HS-5 (cell line): ENCODE results near the gene CCDC116.
A peak's percentile ranks its signal among the peaks of the same experiment; 100 is the strongest.
"Not testable (repeated sequence)": the region's sequence is repeated elsewhere in the genome, so short reads cannot be mapped to it uniquely, and the experiment has no call there.

Source experiments
- DNase-seq: peaks from one replicate; pipeline ENCODE4 v3.0.0-alpha.2; 2012; ENCODE audit warnings: low read depth

Gene CCDC116

DNA sequence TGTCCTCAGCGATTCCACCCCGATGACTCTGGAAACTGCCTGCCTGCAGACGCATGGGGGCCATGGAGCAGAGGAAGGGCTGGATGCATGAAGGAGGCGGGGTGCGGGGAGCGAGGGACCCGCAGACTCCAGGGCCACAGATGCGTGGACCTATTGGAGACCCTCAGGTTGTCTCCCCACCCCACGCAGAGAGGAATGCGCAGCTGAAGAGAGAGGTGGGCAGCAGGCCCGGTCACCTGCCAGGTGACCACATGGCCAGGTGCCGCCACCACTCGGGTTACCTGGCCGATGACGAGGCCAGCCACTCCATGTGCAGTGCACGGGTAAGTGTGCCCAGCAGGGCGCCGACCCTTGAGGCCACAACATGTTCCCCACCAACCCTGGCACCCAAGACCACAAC lies 371 bp downstream of the CCDC116 start:
- DNase-seq = no peak

DNA sequence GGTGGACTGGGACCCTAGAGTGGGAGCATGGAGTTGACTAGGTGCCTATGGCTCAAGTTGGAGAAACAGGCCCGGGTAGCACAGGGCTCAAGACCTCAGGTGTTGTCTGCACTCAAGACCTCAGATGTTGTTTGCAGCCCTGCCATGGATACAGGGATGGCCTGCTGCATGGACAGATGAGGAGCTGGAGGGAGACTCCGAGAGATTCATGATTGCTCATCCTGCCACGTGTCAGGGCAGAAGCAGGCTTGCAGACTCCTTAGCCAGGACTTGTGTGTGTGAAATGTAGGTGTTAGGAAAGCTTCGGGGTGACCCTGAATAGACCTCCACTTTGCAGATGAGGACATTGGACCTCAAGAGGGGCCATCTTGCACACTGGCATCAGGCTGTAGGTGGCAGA lies 921 bp downstream of the CCDC116 start:
- DNase-seq = no peak

DNA sequence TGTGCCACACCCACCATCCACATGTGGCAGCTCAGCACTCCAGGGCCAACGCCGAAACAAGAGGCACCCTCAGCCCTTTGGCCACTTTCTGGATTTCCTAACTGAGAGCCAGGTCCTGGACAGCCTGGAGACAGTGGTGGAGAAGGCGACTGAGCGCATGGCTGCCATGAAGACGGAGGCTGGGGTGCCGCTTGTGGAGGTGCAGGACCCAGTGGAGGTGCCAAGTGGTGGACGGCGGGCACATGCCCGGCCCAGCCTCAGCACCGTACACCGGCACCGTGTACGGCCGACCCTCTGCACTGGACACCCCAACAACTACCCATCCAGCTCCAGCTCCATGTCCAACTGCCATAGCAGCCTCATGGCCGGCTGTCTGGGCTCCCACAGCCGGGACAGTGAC lies 1.5 kb downstream of the CCDC116 start:
- DNase-seq = no peak

DNA sequence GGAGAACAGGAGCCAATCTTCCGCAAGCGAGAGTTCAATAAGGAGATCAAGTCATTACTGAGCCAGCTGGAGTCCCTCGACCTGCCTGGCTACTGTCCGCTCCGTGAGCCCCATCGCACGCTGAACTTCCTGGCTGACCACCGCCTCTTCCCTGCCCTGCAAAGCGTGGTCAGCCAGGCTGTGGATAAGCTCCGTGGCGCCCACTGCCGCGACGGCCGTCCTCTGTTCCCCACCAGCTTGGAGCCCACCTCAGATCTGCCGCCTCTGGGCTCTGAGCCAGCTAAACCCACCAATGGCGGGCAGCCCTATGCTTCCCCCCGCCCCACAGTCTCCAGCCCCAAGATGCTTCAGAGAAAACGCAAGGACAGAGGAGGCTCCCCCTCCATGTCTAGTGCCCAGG lies 2.3 kb downstream of the CCDC116 start:
- DNase-seq = no peak

DNA sequence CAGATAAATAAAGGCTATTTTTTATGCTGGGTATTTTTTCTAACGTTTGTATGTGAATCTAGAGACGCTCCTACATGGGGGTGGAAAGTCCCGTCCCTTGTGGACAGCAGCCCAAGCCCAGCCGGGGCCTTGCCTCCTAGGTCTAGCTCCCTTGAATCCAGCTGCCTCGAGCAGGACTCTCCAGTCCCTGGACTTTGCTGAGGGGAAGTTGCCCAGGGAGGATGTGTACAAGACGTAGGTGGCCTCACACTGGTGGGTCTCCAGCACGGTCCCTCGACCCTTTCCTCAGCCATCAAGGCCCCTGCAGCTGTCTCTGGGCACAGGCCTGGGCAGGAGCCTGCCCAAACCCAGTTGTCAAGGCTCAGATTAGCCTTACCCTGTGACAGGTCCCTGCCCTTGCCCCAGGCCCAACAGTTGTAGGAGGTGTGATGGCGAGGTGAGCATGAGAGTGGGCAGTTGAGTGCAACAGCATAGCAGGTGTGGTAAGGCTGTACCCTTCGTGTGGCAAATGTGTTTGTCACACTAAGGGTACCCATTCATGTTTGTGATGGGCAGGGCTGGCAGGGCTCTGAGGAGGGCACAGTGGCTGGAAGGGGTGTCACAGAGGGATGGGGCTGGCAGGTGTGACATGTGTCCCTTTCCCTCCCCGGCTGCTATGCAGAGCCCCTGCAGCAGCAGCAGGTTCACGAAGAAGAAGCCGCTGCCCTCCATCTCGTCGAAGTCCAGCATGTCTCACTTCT lies 3.4 kb downstream of the CCDC116 start:
- no peak for DNase-seq

DNA sequence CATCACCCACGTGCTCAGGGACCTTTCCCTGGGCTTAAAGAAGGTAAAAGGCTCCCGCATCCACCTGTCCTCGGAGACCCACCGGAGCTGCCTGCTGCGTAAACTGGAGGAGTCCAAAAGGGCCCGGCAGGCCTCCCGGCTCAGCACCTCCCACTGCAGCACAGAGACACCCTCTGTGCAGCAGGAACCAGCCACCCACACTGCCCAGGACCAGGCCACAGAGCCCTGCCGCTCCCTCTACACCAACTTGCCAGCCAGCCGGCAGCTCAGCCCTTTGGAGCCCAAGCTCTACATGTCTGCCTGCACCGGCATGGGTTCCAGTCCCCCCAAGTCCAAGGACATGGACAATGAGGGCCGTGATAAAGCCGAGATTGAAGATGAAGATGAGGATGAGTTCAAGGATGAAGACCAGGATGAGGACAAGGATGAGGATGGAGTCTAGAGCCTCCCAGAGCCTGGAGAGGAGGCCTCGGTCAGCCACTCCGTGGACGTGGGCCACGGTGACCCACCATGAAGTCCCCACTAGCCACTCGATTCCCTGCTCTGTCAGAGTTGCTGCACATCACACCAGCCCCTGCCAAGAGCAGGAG lies 4.2 kb downstream of the CCDC116 start:
- no peak for DNase-seq

DNA sequence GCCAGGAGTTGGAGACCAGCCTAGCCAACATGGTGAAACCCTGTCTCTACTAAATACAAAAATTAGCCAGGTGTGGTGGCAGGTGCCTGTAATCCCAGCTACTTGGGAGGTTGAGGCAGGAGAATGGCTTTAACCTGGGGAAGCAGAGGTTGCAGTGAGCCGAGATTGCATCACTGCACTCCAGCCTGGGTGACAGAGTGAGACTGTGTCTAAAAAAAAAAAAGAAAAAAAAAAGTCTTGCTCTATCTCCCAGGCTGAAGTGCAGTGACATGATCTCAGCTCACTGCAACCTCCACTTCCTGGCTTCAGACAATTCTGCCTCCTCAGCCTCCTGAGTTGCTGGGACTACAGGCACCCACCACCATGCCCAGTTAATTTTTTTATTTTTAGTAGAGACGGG lies 4.9 kb downstream of the CCDC116 start:
- not testable (repeated sequence) for DNase-seq

DNA sequence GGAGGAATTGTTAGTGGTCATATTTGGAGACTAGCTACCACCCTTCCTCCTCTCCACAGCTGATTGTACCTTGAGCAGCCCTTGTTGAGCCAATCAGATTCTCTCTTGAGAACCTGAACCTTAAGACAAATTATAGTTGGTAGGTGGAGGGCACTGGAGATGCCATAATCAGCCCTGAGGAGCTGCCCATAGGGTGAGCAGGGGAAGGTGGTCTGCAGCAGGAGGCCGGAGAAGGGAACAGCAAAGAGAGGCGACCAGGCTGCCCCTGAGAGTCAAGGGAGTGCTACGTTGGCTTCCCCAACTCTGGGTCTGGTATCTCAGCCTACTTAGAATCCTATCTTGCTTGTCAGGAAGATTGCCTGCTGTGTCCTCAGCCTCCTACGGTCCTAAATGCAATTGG lies 6.8 kb downstream of the CCDC116 start:
- no peak for DNase-seq

DNA sequence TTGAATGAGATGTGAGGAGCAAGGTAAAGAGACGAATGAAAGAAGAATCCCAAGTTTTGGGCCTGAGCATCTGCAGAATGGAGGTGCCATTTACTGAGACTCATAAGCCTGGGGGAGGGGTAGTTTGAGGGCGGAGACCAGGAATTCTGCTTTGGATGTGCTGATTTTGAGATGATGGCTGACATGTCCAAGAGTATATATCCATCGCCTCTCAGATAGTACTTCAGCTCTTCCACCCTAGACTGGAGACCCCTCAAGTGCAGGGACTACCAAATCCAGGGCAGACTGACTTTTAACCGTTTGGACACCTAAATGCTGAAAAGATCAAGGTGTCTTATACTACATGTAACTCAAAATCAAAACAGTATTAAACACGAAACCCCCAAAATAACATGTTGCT lies 8.2 kb downstream of the CCDC116 start:
- no peak for DNase-seq

DNA sequence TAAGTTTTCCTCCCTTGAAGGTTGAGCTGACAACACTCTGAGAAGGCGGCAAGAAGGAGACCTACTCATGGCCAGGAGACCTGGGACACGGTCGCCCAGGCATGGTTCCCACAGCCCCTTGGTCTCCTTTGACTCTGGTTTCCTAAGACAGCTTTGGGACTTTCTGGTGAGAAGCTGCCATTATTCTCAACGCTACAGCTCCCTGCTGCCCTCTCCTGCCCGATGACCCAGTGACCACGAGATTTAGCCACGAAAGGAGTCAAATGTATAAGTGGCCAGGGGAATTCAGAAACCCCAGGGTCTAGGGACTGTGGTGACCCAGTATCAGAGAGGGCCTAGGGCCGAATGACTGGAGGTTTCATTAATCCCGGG lies 8.8 kb downstream of the CCDC116 start:
- no peak for DNase-seq

DNA sequence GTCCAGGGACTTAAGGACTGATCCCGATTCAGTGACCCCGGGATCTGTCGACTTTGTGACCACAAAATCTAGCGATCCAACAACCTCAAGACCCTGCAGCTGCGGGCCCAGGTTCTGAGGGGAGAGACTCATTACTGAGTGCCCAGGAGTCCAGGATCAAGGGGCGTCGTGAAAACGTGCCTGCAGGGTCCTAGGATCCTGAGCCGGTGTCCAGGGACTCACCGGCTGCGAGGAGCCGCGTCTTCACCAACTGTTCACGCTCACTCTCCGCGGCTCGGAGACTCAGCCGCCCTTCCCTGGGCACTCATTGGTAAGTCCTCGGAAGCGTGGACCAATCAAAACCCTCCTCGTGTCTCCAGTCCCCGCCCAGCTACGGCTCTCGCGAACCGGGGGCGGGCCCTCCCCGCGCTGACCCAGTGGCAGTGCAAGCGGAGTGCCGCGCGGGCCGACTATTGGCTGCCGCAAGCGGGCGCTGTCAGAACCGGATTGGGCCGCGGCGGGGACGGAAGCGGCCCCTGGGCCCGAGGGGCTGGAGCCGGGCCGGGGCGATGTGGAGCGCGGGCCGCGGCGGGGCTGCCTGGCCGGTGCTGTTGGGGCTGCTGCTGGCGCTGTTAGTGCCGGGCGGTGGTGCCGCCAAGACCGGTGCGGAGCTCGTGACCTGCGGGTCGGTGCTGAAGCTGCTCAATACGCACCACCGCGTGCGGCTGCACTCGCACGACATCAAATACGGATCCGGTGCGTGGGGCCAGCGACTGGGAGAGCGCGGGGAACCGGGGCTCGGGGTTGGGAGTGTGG lies 9.4 kb downstream of the CCDC116 start, which contains the start of gene SDF2L1:
Gene SDF2L1 (plus strand): TSS at position 514 of the 795 bp plus-strand sequence. CDS start 35 bp downstream, at position 549.
- DNase-seq = peak; percentile 89

DNA sequence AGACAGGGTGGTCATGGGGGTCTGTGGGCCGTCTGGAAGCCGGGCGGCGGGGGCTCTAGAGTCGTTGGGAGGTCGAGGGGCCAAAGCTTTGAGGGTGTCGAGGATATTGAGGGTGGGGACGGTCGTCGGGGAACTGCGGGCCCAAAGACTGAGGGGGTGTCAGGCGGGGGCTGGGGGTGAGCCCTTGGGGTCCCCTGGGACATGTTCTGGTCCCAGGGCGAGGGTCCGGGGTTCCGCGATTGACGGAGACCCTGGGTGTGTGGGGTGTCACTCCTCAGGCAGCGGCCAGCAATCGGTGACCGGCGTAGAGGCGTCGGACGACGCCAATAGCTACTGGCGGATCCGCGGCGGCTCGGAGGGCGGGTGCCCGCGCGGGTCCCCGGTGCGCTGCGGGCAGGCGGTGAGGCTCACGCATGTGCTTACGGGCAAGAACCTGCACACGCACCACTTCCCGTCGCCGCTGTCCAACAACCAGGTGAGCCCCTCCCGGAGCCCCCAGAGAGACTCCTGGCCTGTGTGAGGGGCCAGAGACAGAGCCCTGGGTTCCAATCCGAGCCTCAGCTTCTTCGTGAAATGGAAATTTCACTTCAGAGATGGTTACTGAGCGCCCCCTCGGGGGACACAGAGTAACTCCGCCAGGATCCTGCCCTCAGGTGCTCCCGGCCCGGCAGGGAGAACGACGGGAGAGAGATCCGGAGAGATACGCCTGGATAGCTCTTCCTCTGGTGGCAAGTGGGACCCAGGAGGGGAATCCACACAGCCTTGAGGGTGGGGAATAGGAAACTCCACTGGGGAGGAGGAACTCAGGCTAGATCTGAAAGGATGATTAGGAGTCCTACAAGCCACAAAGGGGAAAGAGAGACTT lies 10.3 kb downstream of the CCDC116 start:
- DNase-seq = no peak

DNA sequence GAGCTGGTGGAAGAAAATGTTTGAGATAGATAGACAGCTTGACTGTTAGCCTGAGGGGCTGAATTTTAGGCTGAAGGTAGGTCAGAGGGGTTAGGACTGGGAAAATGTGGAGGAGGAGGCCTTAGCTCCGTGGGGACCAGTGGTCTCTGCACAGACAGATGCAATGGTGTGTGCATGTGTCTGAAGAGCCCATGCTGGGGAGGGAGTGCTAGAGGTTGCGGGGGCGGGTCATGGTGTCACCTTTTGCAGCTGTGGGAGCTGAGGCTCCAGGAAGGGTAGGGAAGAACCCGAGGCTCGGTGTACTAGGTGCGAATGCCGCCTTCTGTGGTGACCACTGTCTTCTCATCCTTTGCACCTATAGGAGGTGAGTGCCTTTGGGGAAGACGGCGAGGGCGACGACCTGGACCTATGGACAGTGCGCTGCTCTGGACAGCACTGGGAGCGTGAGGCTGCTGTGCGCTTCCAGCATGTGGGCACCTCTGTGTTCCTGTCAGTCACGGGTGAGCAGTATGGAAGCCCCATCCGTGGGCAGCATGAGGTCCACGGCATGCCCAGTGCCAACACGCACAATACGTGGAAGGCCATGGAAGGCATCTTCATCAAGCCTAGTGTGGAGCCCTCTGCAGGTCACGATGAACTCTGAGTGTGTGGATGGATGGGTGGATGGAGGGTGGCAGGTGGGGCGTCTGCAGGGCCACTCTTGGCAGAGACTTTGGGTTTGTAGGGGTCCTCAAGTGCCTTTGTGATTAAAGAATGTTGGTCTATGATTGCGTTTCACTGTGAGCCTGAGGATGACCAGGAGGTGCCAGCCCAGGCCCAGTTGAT lies 11.2 kb downstream of the CCDC116 start:
- DNase-seq = no peak

DNA sequence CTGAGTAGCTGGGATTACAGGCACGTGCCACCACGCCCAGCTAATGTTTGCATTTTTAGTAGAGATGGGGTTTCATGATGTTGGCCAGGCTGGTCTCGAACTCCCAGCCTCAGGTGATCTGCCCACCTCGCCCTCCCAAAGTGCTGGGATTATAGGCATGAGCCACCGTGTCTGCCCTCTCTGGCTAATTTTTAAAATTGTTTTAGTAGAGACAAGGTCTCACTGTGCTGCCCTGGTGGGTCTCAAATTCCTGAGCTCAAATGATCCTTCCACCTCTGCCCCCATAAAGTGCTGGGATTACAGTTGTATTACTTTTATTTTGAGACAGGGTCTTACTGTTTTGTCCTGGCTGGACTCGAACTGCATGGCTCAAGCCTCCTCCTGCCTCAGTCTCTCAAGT lies 13.0 kb downstream of the CCDC116 start:
- not testable (repeated sequence) for DNase-seq

DNA sequence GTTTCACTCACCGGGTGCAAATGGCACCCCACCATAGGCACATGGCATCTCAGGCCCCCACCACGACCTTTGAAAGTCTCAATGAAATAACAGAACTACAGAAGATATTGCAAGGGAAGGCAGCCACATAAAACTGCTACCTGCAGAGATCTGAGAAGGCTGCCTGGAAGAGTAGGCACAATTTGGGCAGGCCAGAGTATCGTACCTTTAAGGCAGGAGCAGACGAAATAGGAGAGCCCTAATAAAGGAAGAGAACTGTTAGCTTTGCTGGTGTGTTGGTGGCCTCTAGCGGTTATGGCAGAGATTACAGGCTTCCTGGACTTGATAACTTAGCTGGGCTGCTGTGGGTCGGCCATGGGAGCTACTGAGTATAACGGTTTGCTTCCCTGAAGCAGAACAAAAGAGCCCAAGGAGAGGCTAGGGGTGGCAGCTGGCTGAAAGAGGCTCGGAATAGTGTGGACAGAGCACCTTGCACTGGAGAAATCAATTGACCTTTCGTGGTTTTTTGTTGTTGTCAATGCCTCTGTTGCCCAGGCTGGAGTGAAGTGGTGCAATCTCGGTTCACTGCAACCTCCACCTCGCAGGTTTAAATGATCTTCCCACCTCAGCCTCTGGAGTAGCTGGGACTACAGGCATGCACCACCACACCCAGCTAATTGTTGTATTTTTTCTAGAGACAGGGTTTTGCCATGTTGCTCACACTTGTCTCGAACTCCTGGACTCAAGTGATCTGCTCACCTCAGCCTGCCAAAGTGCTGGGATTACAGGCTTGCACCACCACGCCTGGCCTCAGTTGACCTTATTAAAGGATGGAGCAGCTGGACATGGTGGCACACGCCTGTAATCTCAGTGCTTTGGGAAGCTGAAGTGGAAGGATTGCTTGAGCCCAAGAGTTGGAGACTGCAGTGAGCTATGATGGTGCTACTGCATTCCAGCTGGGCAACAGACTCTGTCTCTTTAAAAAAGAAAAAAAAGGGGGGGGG lies 14.3 kb downstream of the CCDC116 start:
- no peak for DNase-seq

DNA sequence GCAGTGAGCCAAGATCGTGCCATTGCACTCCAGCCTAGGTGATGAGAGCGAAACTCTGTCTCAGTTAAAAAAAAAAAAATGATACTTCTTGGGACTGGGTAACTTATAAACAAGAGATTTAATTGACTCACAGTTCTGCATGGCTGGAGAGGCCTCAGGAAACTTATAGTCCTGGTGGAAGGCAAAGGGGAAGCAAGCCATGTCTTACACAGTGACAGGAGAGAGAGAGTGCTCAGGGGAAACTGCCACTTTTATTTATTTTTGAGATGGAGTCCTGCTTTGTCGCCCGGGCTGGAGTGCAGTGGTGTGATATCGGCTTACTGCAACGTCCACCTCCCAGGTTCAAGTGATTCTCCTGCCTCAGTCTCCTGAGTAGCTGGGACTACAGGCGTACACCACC lies 17.7 kb downstream of the CCDC116 start:
- DNase-seq = no peak

DNA sequence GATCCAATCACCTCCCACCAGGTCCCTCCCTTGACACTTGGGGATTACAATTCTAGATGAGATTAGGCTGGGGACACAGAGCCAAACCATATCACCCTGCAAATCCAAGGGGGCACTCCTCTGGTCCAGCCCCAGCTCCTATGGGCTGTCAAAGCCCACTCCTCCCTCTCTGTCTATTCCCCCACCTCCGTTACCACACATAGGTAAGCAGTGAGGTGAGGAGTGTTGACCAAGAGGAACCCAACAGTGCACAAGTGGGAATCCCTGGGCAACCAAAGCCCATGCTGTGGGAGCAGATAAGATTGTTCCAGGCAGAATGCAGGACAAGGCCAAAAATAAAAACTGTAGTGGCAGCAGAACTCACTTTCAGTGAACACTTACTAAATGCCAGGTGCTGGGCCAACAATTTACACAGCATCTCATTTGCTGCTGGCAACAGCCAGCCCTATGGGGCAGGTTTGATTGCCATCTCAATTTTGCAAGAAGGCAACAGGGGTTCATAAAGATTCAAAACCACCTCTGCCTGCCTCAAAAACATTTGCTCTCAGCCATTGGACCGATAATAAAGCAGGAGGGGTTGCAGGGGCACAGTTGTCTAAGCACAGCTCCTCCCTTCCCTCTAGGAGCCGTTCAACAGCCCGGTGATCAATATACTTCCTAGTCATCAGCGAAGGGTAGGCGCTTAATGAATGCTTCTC lies 18.4 kb downstream of the CCDC116 start:
- no peak for DNase-seq

DNA sequence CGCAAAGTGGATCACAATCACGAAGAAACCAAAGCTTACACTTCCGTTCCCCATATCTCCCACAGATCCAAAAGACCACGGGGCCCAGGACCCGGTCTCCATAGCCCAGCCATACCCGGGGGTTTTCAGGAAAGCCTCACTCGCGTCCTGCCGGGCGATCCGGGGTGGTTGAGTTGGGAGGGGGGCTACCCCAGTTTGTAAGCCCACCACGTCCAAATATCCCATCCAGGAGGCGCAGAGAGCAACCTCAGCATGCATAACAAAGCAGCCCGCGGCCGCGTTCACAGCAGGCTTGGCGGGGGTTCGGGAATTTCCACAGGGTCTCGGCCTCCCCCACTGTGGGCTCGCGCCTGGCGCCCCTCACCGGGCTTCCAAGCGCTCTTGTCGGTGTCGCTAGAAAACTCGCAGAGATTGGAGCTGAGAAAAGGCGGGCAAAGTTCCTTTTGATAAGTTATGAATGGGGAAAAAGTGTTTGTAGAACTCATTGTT lies 19.0 kb downstream of the CCDC116 start:
- no peak for DNase-seq

DNA sequence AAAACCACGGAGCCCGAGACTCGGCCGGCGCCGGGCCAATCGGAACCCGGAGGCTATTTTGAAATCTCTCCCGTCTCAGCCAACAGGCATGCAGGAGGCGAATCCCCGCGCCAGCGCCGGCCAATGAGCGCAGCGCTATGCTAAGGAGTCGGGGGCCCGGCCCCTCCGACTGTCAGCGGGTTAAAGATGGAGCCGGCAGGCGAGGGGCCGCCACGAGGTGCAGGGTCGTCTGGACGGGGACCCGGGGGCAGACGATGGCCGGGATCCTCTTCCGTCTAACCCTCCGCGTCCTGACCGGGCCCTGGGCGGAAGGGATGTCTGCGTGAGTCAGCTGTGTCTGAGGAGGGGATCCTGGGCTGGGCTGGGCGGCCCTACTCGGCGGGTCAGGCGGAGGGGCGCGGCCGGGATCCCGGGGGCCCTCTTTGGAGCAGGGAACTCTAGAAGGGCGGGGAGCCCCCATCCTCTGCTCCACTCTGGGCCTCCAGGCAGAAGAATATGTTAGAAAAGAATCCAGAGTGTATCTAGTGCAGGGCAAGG lies 19.5 kb downstream of the CCDC116 start:
- no peak for DNase-seq
